ENCODE data around the gene PDE5A.

PDE5A gene

DNA sequence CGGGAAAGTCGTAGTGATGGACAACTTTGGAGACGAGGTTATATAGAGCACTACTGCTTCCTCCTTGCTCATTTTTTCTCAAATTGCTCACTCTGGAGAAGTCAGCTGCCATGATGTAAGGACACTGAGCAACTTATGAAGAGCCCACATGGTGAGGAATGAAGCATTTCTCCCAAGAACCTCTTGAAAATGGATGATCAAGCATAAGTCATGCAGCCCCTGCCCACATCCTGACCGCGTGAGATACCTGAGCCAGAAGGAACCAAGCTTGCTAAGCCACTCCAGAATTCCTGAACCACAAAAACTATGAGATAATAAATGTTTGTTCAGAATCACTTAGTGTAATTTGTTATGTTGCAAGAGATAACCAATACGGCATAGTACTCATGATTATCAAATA is 42.8 kb downstream of the PDE5A start:
- no peak for DNase-seq (ENCODE audit: low spot score)

DNA sequence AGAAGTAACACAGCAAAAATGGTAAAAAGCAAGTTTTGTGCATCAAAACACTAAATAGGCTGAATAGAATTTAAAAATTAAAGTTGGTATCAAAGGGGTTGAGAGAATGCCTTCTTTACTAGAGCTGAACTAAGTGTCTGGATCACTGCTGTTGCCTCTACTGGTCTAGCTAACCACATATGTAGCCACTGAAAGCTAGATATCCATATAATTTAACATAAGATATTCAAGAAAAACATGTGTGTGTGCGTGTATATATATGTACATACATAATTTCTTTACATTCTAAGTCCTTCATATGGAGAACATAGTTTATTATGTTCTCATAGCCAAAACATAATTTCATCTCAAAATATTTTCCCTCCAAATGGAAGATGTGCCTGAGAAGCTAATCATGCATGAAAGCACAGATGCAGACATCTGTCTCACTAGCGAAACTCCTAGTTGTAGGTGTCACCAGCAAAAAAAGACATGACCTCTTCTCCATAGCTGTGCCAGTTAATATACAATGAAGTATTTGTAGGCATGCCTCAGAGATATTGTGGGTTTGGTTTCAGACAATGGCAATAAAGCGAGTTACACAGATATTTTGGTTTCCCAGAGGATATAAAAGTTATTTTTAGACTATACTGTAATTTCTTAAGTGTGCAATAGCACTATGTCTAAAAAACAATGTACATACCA is 47.3 kb downstream of the PDE5A start:
- DNase-seq (ENCODE audit: low spot score) = no peak

GRCh38 chr4:119580293-119580692 is 48.3 kb downstream of the PDE5A start:
- DNase-seq (ENCODE audit: low spot score) = no peak

DNA sequence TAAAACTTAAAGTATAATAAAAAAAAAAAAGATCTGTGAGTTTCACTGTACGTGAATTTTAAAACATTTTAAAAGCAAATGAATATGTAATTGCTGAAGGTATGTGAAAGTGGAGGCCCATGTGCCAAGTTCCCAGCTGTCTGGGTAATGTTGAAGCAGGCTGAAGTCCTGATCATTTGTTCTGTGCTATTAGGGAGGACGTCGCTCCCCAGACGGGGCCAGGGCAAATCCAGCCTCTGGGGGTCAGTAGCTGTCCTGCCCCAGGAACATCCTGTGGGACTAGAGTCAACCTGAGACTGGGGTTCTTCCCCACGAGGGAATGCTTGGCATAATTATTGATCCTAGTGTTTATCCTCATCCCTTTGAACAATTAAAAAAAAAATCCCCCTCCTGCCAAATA is 48.8 kb downstream of the PDE5A start:
- no peak for DNase-seq (ENCODE audit: low spot score)

GRCh38 chr4:119570401-119570800 is 58.2 kb downstream of the PDE5A start:
- no peak for DNase-seq (ENCODE audit: low spot score)

GRCh38 chr4:119564106-119564505 is 64.5 kb downstream of the PDE5A start:
- no peak for DNase-seq (ENCODE audit: low spot score)

- DNase-seq (ENCODE audit: low spot score) = peak; percentile 38
These were observed 69.5 kb downstream of the PDE5A start for GRCh38 chr4:119559044-119559647.

- DNase-seq (ENCODE audit: low spot score) = no peak
These were observed 77.6 kb downstream of the PDE5A start for GRCh38 chr4:119550857-119551532.

- DNase-seq (ENCODE audit: low spot score) = no peak
These were observed 79.0 kb downstream of the PDE5A start for GRCh38 chr4:119549639-119550038.

DNA sequence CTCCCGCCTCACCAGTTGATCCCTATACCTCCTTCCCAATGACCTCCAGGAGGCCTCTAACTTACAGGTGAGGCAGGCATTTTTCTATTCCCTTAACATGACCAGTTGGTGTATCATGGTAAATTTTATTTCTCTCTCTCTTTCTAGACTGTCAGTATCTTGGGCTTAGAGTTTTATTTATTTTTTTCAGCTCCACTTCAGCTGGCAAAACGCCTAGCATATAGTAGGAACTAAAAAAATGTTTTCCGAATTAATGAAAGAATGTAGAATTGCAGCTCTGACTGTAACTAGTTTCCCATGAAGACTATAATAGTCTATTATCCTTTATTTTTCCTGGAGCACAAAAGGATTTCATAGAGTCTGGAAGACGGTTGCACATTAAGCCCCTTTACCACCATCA is 84.8 kb downstream of the PDE5A start:
- no peak for DNase-seq (ENCODE audit: low spot score)

DNA sequence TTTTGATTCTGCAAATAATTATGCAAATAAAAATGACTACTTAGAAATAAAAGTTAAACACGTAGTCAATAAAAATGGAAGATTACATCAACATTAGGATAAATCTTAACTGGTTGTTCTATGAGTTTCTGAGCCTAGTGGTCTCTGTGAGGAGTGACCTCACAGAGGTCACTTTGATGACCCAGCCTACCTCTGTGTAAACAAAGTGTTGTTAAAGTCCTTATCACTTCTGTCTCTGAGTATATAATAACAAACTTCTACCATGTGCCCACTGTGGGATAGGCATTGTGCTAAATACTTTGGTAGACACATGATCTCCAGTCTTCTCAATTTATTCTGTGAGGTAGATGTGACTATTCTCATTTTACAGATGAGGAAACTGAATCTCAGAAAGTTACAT is 85.4 kb downstream of the PDE5A start:
- no peak for DNase-seq (ENCODE audit: low spot score)

DNA sequence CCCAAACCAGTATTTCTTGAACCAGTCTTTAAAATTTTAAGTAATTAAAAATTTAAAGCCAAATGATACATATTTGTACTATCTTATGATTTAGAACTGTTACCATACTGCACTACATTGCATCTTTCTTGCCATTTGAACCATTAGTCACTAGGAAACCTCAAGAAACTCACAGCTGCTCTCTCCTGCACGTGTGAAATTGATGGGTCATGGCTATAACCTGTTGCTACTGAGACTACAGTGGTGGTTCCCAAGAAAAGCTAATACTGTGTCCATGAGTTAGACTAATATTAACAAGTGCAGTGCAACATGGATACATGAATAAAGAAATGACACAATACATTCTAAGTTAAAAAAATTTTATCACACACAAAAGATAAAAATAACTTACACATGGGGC is 88.4 kb downstream of the PDE5A start:
- no peak for DNase-seq (ENCODE audit: low spot score)

- no peak for DNase-seq (ENCODE audit: low spot score)
These were observed 91.0 kb downstream of the PDE5A start for GRCh38 chr4:119537586-119537985.

DNA sequence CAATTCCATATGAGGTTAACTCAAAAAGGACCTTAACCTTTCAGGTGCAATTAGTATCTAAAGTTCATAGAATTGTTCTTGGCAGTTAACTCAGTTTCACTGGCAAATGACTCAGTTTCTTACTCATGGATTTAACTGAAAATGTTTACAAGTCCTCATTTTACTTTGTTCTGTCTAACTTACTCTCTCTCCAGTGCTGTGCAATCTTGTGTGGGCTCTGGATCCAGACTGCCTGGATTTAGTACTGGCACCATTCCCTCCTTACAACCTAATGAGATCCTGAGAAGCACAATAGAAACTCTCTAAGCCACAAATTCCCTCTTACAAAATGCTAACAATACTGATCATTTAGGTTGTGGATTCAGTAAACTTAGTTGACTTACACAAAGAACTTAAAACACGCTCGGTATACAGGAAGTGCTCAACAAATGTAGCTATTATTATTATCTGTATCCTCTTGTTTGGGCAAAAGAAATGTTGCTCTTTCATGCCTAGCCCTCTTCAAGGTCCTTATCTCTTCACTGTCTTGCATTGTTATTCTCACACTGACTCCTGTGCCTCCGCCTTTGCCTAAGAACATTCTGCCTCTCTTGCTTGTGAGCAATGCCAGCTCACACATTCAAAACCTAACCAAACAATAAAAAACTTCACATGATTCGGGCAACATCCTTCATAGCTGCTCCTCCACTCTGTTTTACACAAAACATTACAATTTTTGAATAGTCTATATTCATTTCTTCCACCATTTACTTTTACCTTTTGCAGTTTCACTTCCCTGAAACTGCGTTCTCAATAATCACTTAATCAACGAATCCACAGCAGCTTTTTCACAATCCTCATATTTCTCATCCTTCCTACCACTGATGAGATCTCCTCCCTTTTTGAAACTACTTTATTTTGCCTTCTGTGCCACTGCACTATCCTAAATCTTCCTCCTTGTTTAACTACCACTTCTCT is 91.8 kb downstream of the PDE5A start:
- DNase-seq (ENCODE audit: low spot score) = no peak

DNA sequence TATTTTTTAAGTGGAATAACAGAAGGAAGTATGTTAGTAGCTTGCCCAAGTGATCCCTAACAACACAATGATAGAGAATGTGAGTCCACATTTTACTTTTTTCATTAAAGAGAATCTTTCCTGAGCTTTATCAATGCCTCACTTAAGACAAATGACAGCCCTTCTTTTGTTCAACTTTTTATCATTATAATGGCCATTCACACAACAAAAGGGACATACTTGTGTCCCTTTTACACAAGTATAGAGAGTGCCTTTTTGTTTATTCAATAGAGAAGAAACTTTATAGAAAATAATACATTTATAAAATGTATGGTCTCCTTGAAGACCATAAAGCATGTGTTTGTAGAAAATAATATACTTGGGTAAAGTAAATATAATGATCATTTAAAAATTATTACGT is 96.3 kb downstream of the PDE5A start:
- DNase-seq (ENCODE audit: low spot score) = no peak

DNA sequence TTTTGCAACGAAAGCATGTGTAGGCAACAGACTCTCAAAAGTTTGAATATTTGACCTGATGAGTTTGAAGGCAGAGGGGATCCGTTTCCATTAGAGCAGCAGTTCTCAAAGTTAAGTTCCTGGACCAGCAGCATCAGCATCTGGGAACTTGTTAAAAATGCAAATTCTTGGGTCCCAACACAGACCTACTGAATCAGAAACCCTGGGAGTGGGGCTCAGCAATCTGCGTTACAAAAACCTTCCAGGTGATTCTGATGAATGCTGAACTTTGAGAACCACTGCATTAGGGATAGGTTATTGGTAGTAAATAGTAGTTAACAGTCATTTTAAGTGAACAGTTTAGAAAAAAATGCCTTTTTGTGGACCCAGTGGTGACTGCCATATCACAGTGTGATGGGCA is 98.8 kb downstream of the PDE5A start:
- no peak for DNase-seq (ENCODE audit: low spot score)

DNA sequence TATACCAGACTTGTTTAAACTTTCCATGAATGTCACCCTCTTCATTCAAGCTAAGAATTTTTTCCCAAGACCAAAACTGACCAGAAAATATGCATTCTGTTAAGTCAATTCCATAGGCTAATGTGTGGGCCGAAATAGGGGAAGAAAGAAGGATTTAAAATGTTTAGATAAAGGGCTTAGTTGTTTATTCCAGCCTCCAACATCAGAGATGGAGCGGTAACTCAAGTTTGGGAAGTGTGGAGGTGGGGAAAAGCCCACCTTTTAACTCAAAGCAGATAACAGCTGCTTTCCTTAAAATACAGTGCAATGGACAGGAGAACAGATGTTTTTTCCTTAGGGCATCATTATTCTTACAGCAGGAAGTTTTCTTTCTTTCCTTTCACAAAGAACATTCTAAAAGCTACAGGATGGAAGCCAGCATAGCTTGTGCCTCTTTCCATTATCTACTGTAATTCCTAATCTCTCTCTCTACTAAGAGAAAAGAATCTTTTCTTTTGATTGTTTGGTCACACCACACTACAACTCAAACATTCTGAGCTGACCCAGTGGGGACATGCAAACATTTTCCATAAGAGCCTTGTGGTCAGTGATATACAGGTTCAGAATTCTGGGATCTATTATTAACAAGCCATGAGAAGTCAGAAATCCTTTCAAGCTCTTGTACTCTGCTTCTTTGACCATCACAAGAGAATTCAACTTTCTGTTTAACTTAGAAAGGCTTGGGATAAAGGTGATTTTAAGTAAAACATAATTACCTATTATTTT is 101.6 kb downstream of the PDE5A start:
- no peak for DNase-seq (ENCODE audit: low spot score)

DNA sequence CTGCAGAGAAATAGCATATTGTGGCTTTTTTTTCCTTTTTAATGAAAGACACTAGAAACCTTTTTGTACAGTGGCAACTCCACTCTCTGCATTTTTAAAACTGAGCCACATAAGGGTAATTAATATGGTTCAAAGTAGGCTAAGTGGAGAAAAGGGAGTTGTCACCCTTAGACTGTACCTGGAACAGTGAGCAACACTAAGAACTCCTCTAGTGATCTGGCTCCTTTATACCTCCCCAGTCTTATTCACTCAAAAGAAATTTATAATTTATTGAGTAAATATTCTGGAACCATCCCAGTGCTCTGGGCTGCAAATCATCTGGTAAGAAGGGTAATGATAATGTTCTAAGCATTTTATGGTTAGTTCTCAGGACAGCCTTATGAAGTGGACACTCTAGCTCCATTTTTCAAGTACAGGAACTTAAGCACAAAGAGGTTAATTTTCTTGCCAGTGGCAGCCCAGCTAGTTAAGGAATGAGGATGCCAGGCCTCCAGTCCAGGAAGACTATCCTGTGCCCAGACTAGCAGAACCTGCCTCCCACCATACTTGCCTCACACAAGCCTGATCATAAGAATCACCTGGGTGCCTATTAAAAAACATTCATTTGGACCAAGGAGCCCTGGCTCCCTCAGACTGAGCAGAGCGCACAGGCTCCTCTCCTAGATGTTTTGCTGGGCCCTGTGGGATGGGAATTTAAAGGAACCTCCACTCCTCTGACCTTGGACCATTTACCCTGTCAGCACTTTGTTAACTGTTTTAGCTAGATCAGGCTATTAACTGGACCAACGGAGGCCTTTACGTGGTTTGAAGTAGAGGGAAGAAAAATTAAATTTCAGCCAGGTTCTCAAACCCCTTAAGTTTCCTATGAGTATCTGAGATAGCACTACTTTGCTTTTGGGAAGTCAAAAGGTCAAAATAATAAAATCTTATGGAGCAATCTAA is 102.6 kb downstream of the PDE5A start:
- no peak for DNase-seq (ENCODE audit: low spot score)

DNA sequence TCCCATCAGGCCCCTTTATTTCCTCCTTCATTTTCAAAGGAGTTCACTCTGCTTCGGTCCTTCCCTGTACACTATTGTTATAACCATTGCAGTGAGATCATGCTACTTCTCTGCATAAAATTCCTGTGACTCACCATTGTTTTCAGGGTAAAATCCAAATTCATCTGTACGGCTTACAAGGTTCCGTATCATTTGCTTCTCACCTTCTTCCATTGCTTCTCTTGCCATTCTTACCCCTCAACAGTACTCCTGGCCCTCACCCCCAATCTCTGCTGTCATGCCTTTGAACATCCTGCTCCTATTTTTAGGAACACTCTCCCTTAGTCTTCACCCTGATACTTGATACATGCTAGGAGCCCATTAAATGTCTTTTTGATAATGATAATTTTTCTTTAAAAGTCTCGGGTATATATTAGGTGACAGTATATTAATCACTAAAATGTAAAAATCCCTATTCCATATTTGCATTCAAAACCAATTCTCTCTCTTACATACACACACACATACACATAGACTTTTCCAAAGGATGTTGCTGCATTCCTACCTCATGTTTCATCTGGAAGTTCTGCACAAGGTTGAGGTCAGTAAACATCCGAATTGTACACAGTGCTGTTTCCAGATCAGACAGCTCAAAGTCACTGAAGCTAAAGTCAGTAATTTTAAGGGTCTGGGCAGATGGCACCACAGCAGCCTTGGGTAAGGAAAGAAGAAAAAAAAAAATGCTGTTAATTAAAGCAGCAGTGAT is 103.4 kb downstream of the PDE5A start:
- DNase-seq (ENCODE audit: low spot score) = no peak
